GM13976 (cell line): Measurements from ENCODE around the gene ZNF778.

Experiments
- DNase-seq: peaks from one replicate; pipeline ENCODE4 v3.0.0; 2012; ENCODE audit warnings: low spot score
- CTCF ChIP-seq: IDR thresholded peaks from 2 replicates; pipeline ENCODE4 v1.5.1; 2012; ENCODE audit warnings: borderline replicate concordance, mild to moderate bottlenecking; ENCODE audit not compliant: insufficient read depth; ENCODE audit errors: extremely low read depth, missing control alignments, control extremely low read depth
- in situ Hi-C: fragments of 300-500 bp; cut with MboI; formaldehyde crosslinking; loops from one replicate; pipeline ENCODE4 v1.12.0; 2022; ENCODE audit warnings: low sequenced_read_pairs, mixed read lengths, inconsistent platforms; ENCODE audit not compliant: unreplicated experiment

Gene ZNF778

DNA sequence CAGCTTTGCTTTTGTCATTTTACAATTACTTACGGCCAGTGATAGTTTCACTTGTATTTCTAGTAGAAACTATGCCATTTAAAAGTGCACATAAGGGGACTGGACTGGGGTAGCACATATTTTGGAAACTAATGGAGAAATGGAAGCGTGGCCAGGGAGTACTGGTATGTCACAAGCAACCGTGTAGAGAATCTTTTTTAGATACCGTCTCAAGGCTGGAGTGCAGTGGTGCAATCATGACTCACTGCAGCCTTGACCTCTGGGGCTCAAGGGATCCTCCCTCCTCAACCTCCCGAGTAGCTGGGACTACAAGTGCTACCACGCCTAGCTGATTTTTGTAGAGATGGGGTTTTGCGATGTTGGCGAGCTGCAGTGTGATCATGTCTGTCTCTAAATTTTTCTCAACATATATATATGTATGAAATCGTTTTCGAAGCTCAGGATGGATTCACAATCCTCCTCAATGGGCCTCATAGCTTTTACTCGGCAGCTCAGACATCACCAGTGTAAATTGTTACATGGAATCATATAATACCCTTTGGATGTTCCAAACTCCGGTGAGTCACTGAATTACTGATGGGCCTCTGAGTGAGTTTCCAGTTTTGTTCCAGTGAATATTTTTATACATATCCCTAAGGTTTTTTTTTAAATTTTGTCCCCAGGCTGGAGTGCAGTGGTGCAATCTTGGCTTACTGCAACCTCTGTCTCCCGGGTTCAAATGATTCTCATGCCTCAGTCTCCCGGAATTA, 51.7 kb downstream of the ZNF778 start:
- no peak for TF ChIP-seq CTCF
- DNase-seq: no peak
- in situ Hi-C loops: no loop called here

- no peak for TF ChIP-seq CTCF
- in situ Hi-C loops: no loop called here
- DNase-seq: no peak
These were observed 52.5 kb downstream of the ZNF778 start for GRCh38 chr16:89269805-89270665.

GRCh38 chr16:89270666-89271345, 53.3 kb downstream of the ZNF778 start:
- in situ Hi-C loops: no loop called here
- TF ChIP-seq CTCF: no peak
- no peak for DNase-seq

- TF ChIP-seq CTCF: no peak
- no peak for DNase-seq
- in situ Hi-C loops: no loop called here
These were observed 55.1 kb downstream of the ZNF778 start for GRCh38 chr16:89272631-89273030.

GRCh38 chr16:89273741-89274472, 56.4 kb downstream of the ZNF778 start:
- no peak for DNase-seq
- in situ Hi-C loops: no loop called here
- TF ChIP-seq CTCF: no peak

GRCh38 chr16:89274561-89275283, 57.2 kb downstream of the ZNF778 start:
- no peak for TF ChIP-seq CTCF
- in situ Hi-C loops: no loop called here
- no peak for DNase-seq
